ENCODE measurements around the gene CDS1.

DNA sequence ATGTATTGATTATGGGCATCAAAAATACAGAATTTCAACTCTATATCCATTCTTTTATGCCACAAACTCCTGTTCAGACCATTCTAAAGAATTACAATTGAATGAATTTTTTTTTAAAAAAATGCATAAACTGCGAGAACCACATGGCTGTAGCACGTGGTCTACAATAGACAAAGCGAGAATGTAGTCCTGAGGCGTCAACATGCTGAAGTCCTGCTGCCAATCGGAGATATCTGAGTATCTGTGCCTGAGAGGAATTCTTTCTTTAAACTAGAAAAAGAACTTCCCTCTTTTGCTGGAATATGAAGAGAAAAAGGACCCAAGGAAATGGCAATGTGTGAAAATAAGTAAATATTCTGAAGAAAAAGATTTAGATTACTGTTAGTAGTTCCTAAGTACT is 105.7 kb downstream of the CDS1 start:
- TF ChIP-seq, protein P1, sequence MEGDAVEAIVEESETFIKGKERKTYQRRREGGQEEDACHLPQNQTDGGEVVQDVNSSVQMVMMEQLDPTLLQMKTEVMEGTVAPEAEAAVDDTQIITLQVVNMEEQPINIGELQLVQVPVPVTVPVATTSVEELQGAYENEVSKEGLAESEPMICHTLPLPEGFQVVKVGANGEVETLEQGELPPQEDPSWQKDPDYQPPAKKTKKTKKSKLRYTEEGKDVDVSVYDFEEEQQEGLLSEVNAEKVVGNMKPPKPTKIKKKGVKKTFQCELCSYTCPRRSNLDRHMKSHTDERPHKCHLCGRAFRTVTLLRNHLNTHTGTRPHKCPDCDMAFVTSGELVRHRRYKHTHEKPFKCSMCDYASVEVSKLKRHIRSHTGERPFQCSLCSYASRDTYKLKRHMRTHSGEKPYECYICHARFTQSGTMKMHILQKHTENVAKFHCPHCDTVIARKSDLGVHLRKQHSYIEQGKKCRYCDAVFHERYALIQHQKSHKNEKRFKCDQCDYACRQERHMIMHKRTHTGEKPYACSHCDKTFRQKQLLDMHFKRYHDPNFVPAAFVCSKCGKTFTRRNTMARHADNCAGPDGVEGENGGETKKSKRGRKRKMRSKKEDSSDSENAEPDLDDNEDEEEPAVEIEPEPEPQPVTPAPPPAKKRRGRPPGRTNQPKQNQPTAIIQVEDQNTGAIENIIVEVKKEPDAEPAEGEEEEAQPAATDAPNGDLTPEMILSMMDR (IDR thresholded peaks at IDR 0.05): no peak
- no peak for TF ChIP-seq TCF7L2 (IDR thresholded peaks at IDR 0.05; ENCODE audit: low read depth, low read length)
- no peak for TF ChIP-seq POLR2AphosphoS5 (IDR thresholded peaks at IDR 0.05; ENCODE audit: low read depth, low read length)
